A549 (cell line): ENCODE measurements around the gene DHX57. TPM values are rescaled to one million over a fixed set of nuclear protein-coding genes. Genes with fewer than 3 reads are reported as not detected.
"Not testable (repeated sequence)": the region's sequence is repeated elsewhere in the genome, so short reads cannot be mapped to it uniquely, and the experiment has no call there.

ENCODE experiments used
- ATAC-seq, 2 experiments: fragments of 200-7000 bp in 1 of 2; fragments of >200 bp in 1 of 2; cut with Nextera tagmentation in 1 of 2; cut with Tn5 transposase in 1 of 2; 3 replicates each; pipeline versions ENCODE4 v1.8.0 to v1.9.1; 2018 to 2020; ENCODE audit warnings: mild to moderate bottlenecking in 1 of 2, moderate library complexity in 1 of 2
- CTCF ChIA-PET: fragments of 300-600 bp; sonication (Branson Sonifier 250); formaldehyde crosslinking; extraction: SDS; loops from one replicate; lab custom pipeline; 2021; ENCODE audit warnings: antibody characterized with exemption, inconsistent platforms; lab: Yijun Ruan, JAX
- POLR2A ChIA-PET: fragments of 350-600 bp; formaldehyde crosslinking; extraction: SDS; loops from one replicate; lab custom pipeline; 2021; ENCODE audit warnings: antibody characterized with exemption, inconsistent platforms; lab: Yijun Ruan, JAX
- DNase-seq, 2 experiments: peaks; one replicate each; pipeline versions ENCODE4 v3.0.0 to v3.0.0-alpha.2; 2011 to 2016; ENCODE audit warnings: low read depth in 1 of 2, low spot score in 1 of 2
- FAIRE-seq: peaks from 2 replicates; lab custom pipeline; 2011; peaks lifted over from hg19 to GRCh38; lab: Jason Lieb, UNC
- H3K27ac ChIP-seq, 2 experiments: fragments of >200 bp; sonication (Bioruptor Twin); formaldehyde crosslinking; 3 replicates each; pipeline ENCODE4 v1.5.1; 2016 to 2017
- H3K4me1 ChIP-seq: fragments of >200 bp; sonication (Bioruptor Twin); formaldehyde crosslinking; 3 replicates; pipeline ENCODE4 v1.6.1; 2016
- H3K4me2 ChIP-seq: fragments of >200 bp; sonication (Bioruptor Twin); formaldehyde crosslinking; 3 replicates; pipeline ENCODE4 v1.6.1; 2016
- H3K4me3 ChIP-seq: fragments of >200 bp; sonication (Bioruptor Twin); formaldehyde crosslinking; 3 replicates; pipeline ENCODE4 v1.5.1; 2016
- H3K9me3 ChIP-seq: fragments of >200 bp; sonication (Bioruptor Twin); formaldehyde crosslinking; 3 replicates; pipeline ENCODE4 v1.6.1; 2016
- ATOH8 ChIP-seq: fragments of 250-450 bp; sonication (Bioruptor Pico); IDR thresholded peaks from 2 replicates; pipeline ENCODE4 v1.5.0; 2020; ENCODE audit warnings: low read depth, mild to moderate bottlenecking, moderate library complexity
- CEBPB ChIP-seq, 2 experiments: fragments of >200 bp in 1 of 2; sonication (Bioruptor Twin) in 1 of 2; formaldehyde crosslinking in 1 of 2; IDR thresholded peaks; 2 replicates each; pipeline ENCODE4 v1.6.1; 2012 to 2016
- EHF ChIP-seq: fragments of 250-450 bp; sonication (Bioruptor Pico); IDR thresholded peaks from 2 replicates; pipeline ENCODE4 v1.5.0; 2020; ENCODE audit warnings: mild to moderate bottlenecking
- FOSL2 ChIP-seq, 2 experiments: fragments of 450-650 bp in 1 of 2; fragments of >200 bp in 1 of 2; sonication (Bioruptor Twin) in 1 of 2; formaldehyde crosslinking; IDR thresholded peaks; 2 replicates each; pipeline versions ENCODE4 v1.5.0 to v1.6.1; 2016 to 2020; ENCODE audit warnings: mild to moderate bottlenecking in 1 of 2, moderate library complexity in 1 of 2
- GATA3 ChIP-seq: IDR thresholded peaks from 2 replicates; pipeline ENCODE4 v1.6.1; 2012; ENCODE audit warnings: borderline replicate concordance
- HOXA7 ChIP-seq: fragments of 250-450 bp; sonication (Bioruptor Pico); IDR thresholded peaks from 2 replicates; pipeline ENCODE4 v1.5.0; 2020; ENCODE audit warnings: mild to moderate bottlenecking, moderate library complexity
- HOXB13 ChIP-seq: fragments of 250-450 bp; sonication (Bioruptor Pico); IDR thresholded peaks from 2 replicates; pipeline ENCODE4 v1.5.0; 2020; ENCODE audit warnings: low read depth, mild to moderate bottlenecking, moderate library complexity
- KDM1A ChIP-seq: fragments of 200-600 bp; sonication (generic); IDR thresholded peaks from 2 replicates; pipeline ENCODE4 v1.6.1; 2016; ENCODE audit warnings: low read depth, mild to moderate bottlenecking
- MAFK ChIP-seq: fragments of 450-650 bp; IDR thresholded peaks from 2 replicates; pipeline ENCODE4 v1.6.1; 2014; ENCODE audit not compliant: partially characterized antibody
- NFE2L2 ChIP-seq: fragments of 150-350 bp; conservative IDR thresholded peaks from 2 replicates; pipeline ENCODE4 v1.6.1; 2014; ENCODE audit warnings: low read length
- RAD21 ChIP-seq, 2 experiments: fragments of >200 bp in 1 of 2; sonication (Bioruptor Twin) in 1 of 2; formaldehyde crosslinking in 1 of 2; IDR thresholded peaks in 1 of 2; conservative IDR thresholded peaks in 1 of 2; 2 replicates in 1 of 2; 3 replicates in 1 of 2; pipeline ENCODE4 v1.6.1; 2012 to 2018; ENCODE audit warnings: inconsistent platforms in 1 of 2
- RARB ChIP-seq: fragments of 250-450 bp; sonication (Bioruptor Pico); IDR thresholded peaks from 2 replicates; pipeline ENCODE4 v1.8.0; 2021; ENCODE audit warnings: mild to moderate bottlenecking, moderate library complexity
- ZNF302 ChIP-seq: fragments of 250-450 bp; sonication (Bioruptor Pico); IDR thresholded peaks from 2 replicates; pipeline ENCODE4 v1.9.0; 2021; ENCODE audit warnings: inconsistent platforms, mild to moderate bottlenecking, moderate library complexity
- WGBS: methylation state at CpG from one replicate; pipeline ENCODE4 v1.1.6; 2017; ENCODE audit errors: missing lambda C conversion rate; 5-methylcytosine and 5-hydroxymethylcytosine counted together
- polyA plus RNA-seq, 4 experiments: library from polyadenylated mRNA; depleted of rRNA in 3 of 4; stranded (reverse); fragments of >200 nt; fragmentation: RNase III in 1 of 4; extraction: RNeasy Plus Mini Kit Qiagen cat#74134 plus additional on column Dnase treatment in 1 of 4; gene quantifications; 2 replicates in 3 of 4; 3 replicates in 1 of 4; pipeline ENCODE4 v1.2.3, GENCODE V29; 2011 to 2017
- TF ChIP-seq, protein P1 (sequence below): IDR thresholded peaks from 2 replicates; pipeline ENCODE4 v1.6.1; 2012

The DHX57 gene
- polyA plus RNA-seq, 2 of the 4 experiments (the other 2 are of a cell fraction) = 20.6 to 31.8 TPM

DNA sequence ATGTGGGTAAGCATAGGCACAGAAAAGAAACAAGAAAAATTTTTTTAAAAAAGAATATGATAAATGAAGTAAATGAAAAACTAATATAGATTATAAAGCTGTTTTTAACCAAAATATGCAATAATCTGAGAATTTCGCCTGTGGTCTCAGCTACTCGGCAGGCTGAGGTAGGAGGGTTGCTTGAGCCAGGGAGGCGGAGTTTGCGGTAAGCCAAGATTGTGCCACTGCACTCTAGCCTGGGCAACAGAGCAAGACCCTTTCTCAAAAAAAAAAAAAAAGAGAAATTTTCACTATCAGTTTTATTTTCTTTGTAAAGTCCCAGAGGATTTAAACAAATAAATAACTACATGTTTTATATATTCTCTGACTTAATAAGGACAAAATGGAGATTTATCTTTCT, 47.3 kb downstream of the DHX57 start (continued):
- TF ChIP-seq, protein P1, sequence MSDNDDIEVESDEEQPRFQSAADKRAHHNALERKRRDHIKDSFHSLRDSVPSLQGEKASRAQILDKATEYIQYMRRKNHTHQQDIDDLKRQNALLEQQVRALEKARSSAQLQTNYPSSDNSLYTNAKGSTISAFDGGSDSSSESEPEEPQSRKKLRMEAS = no peak

DNA sequence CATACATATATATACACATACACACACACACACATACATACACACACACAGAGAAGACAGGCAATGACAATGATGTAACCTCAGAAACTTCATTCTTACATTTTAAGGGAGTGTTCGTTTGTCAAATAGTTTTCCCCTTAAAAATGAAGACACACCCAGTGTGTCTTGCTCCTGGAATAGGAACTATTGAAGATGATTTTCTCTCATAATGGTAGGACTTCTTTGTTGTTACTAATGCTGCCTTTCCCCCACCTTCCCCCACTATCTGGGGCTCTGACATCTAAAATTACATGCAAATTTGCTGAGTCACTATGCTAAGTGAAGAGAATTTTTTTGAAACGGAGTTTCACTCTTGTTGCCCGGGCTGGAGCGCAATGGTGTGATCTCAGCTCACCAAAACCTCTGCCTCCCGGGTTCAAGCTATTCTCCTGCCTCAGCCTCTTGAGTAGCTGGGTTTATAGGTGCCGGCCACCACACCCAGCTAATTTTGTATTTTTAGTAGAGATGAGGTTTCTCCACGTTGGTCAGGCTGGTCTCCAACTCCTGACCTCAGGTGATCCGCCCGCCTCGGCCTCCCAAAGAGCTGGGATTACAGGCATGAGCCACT, 48.1 kb downstream of the DHX57 start:
- not testable (repeated sequence) for H3K9me3 ChIP-seq; FAIRE-seq; TF ChIP-seq FOSL2 (IDR thresholded peaks at IDR 0.05)
- ATAC-seq (peak; percentile 89 to 90), DNase-seq (peak; percentile 52 to 77)
- H3K4me2 ChIP-seq = peak overlapping the region; percentile 79
- ChIA-PET CTCF (interaction anchor here (0.6 kb wide), 1 partner anchor 1586 kb away, joined by 3 read pairs; no protein-coding TSS in a partner anchor), POLR2A (interaction anchor here (5.3 kb wide), 1 partner anchor 77 kb away, joined by 36 read pairs; the partner anchor contains the start of gene SRSF7)
- peak overlapping the region; percentile 12; the same call in 1 of the 3 replicates for H3K4me3 ChIP-seq
- TF ChIP-seq FOSL2 (CRISPR knock-in tag; IDR thresholded peaks at IDR 0.05) = peak; percentile 63; the same call in 1 of the 2 replicates
- TF ChIP-seq HOXB13 (CRISPR knock-in tag) = peak; percentile 67; the same call in 1 of the 2 replicates
- peak; percentile 100 for TF ChIP-seq MAFK
- peak; percentile 100 for TF ChIP-seq NFE2L2
- TF ChIP-seq EHF (CRISPR knock-in tag) = 0 out of 2 replicates have a peak, but pooled peaks have one; percentile 44
- TF ChIP-seq, protein P1 = 0 out of 2 replicates have a peak, but pooled peaks have one; percentile 36
- TF ChIP-seq RARB (CRISPR knock-in tag) = 0 out of 2 replicates have a peak, but pooled peaks have one; percentile 27
- TF ChIP-seq HOXA7 = 0 out of 2 replicates have a peak, but pooled peaks have one; percentile 19
- peaks cover 16% of the 10 kb centered on the region for H3K4me1 ChIP-seq
- WGBS = 27% methylated on average over 10 of the region's 10 CpGs
- peak overlapping the region; percentile 78 to 90 for H3K27ac ChIP-seq

DNA sequence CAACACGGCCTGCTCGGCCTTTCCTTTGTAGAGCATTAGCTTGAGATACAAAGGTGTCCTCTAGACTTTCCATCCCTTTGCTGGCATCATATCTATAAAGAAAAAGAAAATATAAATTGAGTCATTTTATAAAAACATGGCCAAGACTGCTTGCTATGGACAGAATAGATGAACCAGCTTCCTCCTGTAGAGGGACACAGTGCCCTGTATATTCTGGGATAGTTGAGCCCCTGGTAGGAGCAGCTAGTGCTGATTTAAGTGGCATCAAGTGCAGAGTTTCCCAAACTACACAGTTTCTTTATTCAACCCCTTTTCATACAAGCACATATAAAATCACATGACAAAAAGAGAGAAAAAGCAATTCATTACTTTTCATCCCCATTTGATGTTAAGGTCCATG, 49.8 kb downstream of the DHX57 start:
- 88% methylated on average over 2 of the region's 2 CpGs for WGBS

GRCh38 chr2:38824906-38825305, 50.8 kb downstream of the DHX57 start:
- no peak for TF ChIP-seq CEBPB (IDR thresholded peaks at IDR 0.05)
- peak; percentile 90 for TF ChIP-seq MAFK
- TF ChIP-seq GATA3 = no peak
- no peak for TF ChIP-seq KDM1A
- no peak for TF ChIP-seq ATOH8
- POLR2A ChIA-PET = interaction anchor here (5.3 kb wide), 1 partner anchor 74 kb away, joined by 36 read pairs; the partner anchor contains the start of gene SRSF7
- no peak for DNase-seq
- H3K4me1 ChIP-seq = peaks cover 16% of the 10 kb centered on the region
- 96% methylated on average over 2 of the region's 2 CpGs for WGBS
- FAIRE-seq = no peak
- CTCF ChIA-PET = interaction anchor here (0.8 to 2.7 kb wide), 5 partner anchors 10 to 509 kb away, joined by 3 to 11 read pairs (median 4); no protein-coding TSS in a partner anchor
- no peak overlapping the region for H3K4me3 ChIP-seq
- ATAC-seq = no peak
- H3K4me2 ChIP-seq = no peak overlapping the region
- no peak overlapping the region for H3K27ac ChIP-seq
- H3K9me3 ChIP-seq = no peaks in the 10 kb centered on the region

More for the DNA sequence above, 49.8 kb downstream of the DHX57 start:
- ChIA-PET CTCF (interaction anchor here (1.1 to 2.7 kb wide), 4 partner anchors 9 to 510 kb away, joined by 3 to 11 read pairs (median 4); no protein-coding TSS in a partner anchor), POLR2A (interaction anchor here (5.3 kb wide), 1 partner anchor 75 kb away, joined by 36 read pairs; the partner anchor contains the start of gene SRSF7)
- TF ChIP-seq ZNF302 (CRISPR knock-in tag) = no peak
- TF ChIP-seq RAD21 (conservative IDR thresholded peaks at IDR 0.05 in 1 of 2, IDR thresholded peaks at IDR 0.05 in 1 of 2) = 0 out of 5 replicates have a peak, but pooled peaks of 1 of the 2 experiments have one; percentile 13
- no peaks in the 10 kb centered on the region for H3K9me3 ChIP-seq
- no peak overlapping the region for H3K4me2 ChIP-seq
- peak; percentile 61 to 67; a peak in 3 of 6 replicates for ATAC-seq
- peaks cover 16% of the 10 kb centered on the region for H3K4me1 ChIP-seq
- no peak for FAIRE-seq
- no peak overlapping the region for H3K27ac ChIP-seq
- no peak overlapping the region for H3K4me3 ChIP-seq
- peak in 1 of 2 experiments; percentile 20 for DNase-seq
